DND-41 (cell line): ENCODE measurements around the gene WDR86.

ENCODE experiments used
- EZH2 ChIP-seq: IDR thresholded peaks from 3 replicates; pipeline ENCODE4 v1.6.1; 2012; ENCODE audit warnings: borderline replicate concordance, low read depth, mild to moderate bottlenecking, moderate library complexity, low read length, inconsistent platforms; ENCODE audit not compliant: severe bottlenecking
- TF ChIP-seq, protein P1 (sequence below): IDR thresholded peaks from 2 replicates; pipeline ENCODE4 v1.5.1; 2012; ENCODE audit warnings: borderline replicate concordance, low read length, moderate library complexity, mild to moderate bottlenecking; ENCODE audit not compliant: poor library complexity, severe bottlenecking; ENCODE audit errors: extremely low read depth

DNA sequence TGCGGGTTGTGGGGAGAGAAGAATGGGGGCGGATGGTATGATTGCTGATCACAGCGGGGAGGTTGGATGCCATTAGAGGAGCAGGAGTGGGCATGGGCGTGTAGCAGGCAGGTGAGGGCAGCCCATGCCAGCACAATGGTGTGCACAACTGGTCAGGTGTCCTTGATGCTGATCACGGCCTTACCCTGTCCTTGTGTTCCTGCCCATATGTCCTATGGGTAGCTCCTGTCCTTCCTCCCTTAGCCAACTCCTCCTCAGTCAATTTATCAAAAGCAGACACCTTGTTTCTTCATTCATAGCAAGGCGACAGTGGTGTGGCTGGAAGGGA lies 30.7 kb downstream of the WDR86 start:
- TF ChIP-seq, protein P1, sequence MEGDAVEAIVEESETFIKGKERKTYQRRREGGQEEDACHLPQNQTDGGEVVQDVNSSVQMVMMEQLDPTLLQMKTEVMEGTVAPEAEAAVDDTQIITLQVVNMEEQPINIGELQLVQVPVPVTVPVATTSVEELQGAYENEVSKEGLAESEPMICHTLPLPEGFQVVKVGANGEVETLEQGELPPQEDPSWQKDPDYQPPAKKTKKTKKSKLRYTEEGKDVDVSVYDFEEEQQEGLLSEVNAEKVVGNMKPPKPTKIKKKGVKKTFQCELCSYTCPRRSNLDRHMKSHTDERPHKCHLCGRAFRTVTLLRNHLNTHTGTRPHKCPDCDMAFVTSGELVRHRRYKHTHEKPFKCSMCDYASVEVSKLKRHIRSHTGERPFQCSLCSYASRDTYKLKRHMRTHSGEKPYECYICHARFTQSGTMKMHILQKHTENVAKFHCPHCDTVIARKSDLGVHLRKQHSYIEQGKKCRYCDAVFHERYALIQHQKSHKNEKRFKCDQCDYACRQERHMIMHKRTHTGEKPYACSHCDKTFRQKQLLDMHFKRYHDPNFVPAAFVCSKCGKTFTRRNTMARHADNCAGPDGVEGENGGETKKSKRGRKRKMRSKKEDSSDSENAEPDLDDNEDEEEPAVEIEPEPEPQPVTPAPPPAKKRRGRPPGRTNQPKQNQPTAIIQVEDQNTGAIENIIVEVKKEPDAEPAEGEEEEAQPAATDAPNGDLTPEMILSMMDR = no peak
- no peak for TF ChIP-seq EZH2
